LNCAP (cell line): ENCODE measurements around the gene CDKAL1.

ENCODE experiments used
- TF ChIP-seq, protein P1 (sequence below): fragments of 450-650 bp; IDR thresholded peaks from 2 replicates; pipeline ENCODE4 v1.5.1; 2017; ENCODE audit warnings: mild to moderate bottlenecking

Gene CDKAL1

DNA sequence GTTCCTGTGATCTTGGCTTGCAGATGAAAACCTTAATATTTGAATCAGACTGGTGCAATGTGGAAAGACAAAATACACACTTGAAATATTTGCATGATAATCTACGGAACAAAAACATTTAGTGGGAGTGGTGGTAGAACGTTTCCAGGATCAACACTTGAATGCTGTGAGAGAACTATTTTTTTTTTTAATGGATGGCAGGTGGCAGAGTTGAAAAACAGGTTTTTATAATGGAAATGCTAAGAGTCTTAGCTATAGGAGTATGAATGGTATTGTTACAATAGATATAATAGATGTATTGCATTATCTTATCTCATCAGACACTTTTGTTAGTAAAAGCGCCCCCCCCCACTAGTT, 49.2 kb downstream of the CDKAL1 start:
- TF ChIP-seq, protein P1, sequence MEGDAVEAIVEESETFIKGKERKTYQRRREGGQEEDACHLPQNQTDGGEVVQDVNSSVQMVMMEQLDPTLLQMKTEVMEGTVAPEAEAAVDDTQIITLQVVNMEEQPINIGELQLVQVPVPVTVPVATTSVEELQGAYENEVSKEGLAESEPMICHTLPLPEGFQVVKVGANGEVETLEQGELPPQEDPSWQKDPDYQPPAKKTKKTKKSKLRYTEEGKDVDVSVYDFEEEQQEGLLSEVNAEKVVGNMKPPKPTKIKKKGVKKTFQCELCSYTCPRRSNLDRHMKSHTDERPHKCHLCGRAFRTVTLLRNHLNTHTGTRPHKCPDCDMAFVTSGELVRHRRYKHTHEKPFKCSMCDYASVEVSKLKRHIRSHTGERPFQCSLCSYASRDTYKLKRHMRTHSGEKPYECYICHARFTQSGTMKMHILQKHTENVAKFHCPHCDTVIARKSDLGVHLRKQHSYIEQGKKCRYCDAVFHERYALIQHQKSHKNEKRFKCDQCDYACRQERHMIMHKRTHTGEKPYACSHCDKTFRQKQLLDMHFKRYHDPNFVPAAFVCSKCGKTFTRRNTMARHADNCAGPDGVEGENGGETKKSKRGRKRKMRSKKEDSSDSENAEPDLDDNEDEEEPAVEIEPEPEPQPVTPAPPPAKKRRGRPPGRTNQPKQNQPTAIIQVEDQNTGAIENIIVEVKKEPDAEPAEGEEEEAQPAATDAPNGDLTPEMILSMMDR, result no peak

DNA sequence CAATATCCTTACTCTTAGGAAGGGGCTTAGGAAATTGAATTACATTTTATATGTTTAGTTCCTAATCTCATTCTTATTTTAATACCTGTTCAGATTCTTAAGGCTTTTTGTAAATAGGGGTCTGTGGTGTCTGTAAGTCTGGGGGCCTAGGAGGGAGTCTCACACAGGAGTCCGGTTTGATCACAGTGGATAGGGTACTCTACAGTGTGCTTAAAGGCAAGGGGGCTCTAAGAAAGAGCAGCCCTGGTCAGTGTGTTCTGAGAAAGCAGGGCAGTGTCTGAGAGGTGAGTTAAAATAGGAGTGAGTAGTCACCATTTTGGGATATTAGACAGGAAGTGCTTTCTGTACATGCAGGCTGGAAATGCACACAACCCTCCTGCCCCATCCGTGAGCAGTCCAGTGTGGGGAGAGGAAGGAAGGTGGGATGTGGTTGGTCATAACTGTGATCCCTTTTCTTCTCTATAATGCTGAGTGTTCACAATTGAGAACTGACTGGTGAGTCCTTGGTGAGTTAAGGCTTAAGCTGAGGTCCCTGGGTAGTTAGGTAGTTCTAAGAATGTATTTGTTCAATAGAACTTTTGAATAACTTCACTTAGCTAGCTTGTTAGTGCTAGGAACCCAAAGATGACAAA, 50.0 kb downstream of the CDKAL1 start:
- TF ChIP-seq, protein P1, result no peak

DNA sequence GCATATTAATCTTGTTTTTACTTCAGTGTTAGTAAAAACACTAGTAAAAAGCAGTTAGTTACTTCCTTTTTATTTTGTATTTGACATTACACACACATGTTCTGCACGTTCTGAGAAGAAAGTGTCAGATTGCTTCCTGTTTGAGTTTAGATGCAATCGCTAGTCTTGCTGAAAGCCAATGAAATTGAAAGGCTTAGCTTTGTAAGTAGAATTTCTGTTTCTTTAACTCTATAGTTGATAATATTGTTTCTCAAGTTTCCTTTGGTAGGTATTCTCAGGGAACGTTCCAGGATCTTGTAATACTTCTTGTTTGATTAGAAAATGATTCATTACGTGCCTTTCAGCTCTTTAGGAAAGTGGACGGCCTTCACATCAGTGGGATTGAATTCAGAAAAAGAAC, 55.0 kb downstream of the CDKAL1 start:
- TF ChIP-seq, protein P1, result no peak

DNA sequence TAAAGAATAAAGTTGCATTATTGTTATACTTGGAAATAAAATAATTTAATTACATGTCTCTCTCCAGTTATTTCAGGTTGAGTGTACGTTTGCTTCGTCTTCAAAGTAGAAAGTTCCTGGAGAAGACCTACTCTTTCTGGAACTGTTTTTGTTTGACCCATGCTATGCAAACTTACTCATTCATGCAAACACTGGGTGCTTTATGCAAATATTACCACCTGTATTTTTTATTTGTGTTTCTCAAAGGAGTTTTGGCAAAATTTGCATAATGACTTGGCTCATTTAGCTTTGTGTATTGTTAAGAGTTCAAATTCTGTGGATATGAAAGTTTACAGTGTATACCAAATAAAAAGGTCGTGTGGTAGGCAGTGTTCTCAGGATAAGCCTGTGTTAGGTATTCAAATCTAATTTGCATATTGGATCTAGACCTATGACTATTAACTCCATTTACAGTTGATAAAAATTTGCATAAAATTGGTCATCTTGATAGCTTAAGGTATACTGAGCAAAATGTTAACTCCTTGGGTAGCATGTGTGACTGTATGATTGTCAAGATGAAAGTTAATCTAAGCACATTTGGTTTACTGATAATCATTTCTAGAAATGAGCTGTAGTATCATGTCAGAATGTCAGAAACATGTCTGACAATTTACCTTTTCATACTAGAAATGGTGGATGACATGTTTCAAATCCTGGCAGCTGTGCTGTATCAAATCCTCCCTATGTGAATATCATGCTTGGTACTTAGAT, 65.2 kb downstream of the CDKAL1 start:
- TF ChIP-seq, protein P1, result no peak

DNA sequence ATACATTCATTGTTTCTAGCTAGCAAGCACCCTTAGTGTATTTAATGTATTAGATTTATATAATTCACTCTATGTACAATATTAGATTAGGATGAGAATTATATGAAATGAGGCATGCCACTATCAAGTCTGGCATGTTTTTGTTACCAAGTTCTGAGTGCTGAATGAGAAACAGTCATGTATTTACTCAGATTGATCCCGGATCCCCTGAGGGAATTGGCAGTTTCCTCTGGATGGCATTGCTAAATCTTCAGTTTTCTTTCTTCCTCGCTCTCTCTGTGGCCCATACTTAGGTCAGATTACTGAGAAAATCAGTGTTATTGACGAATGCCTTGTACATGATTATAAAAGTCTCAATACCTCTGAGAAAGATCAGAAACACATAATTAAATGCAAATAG, 66.6 kb downstream of the CDKAL1 start:
- TF ChIP-seq, protein P1, result no peak

DNA sequence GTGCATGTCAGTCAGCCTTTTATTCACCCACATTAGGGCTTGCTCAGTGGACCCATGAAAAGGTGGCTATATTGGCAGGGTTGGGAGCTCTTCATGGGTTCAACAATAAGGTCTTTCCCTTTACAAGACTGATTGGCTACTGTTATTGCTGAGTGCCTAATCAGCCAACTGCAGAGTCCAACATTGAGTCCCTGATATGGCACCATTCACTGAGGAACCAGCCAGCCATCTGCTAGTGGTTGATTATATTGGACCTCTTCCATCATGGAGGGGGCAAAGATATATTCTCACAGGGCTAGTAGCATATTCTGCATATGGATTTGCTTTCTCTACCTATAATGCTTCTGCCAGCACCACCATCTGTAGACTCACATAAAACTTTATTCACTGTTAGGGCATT, 69.9 kb downstream of the CDKAL1 start:
- TF ChIP-seq, protein P1, result no peak

DNA sequence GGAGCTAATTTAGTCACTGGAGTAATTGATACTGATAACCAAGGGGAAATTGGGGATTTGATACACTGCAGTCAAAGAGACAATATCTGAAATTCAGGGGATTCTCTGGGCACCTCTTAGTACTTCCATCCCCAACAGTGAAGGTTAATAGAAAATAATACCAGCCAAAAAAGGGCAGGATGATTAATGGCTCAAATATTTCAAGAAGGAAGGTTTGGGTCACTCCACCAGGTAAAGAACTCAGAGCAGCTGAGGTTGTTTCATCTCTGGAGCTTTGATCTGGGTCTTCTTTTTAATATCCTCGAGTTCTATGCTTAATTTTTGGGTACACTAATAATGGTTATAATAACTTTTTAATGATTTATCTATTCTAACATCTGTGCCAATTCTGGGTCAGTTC, 70.8 kb downstream of the CDKAL1 start:
- TF ChIP-seq, protein P1, result no peak
